ENCODE measurements around the gene OTUB2. TPM values are rescaled to one million over a fixed set of nuclear protein-coding genes. Genes with fewer than 3 reads are reported as not detected.

The OTUB2 gene
- total and polyA plus RNA-seq, 9 donors = 0.41 to 1.6 (median 0.76) TPM

GRCh38 chr14:94077111-94077821 is 51.1 kb downstream of the OTUB2 start:
- no peaks in the 10 kb centered on the region for H3K27me3 ChIP-seq
- H3K4me3 ChIP-seq = peak overlapping the region; percentile 17
- peaks cover 21% of the 10 kb centered on the region for H3K4me1 ChIP-seq (ENCODE audit: insufficient read depth)
- intact Hi-C loops (cut with DNase I) = no loop called here
- H3K27ac ChIP-seq = no peak overlapping the region
- DNase-seq = no peak
- 33 to 53% (median 50%) methylated on average over 7 of the region's 7 CpGs for WGBS, 3 donors
- TF ChIP-seq EP300 (IDR thresholded peaks at IDR 0.05) = no peak
- no peak for TF ChIP-seq POLR2A (IDR thresholded peaks at IDR 0.05)
- no peak for TF ChIP-seq CTCF (IDR thresholded peaks at IDR 0.05)
- no peaks in the 10 kb centered on the region for H3K36me3 ChIP-seq
- peaks cover 0 to 2% of the 10 kb centered on the region in 2 donors for H3K9me3 ChIP-seq

GRCh38 chr14:94077823-94078222 is 51.7 kb downstream of the OTUB2 start:
- Histone ChIP-seq H3K36me3 (no peaks in the 10 kb centered on the region), H3K4me3 (peak overlapping the region; percentile 99), H3K9me3 (peaks cover 0 to 2% of the 10 kb centered on the region in 2 donors), H3K27ac (no peak overlapping the region), H3K27me3 (no peaks in the 10 kb centered on the region), H3K4me1 (ENCODE audit: insufficient read depth) (peaks cover 21% of the 10 kb centered on the region)
- TF ChIP-seq CTCF (IDR thresholded peaks at IDR 0.05) (no peak), POLR2A (IDR thresholded peaks at IDR 0.05) (no peak), EP300 (IDR thresholded peaks at IDR 0.05) (no peak)
- 39 to 62% (median 52%) methylated on average over 5 of the region's 5 CpGs for WGBS, 3 donors
- intact Hi-C loops (cut with DNase I) = loop anchor here in 1 of 4 donors (1.0 kb wide), 1 partner anchor 13 kb away; no protein-coding TSS in a partner anchor
- no peak for DNase-seq

GRCh38 chr14:94079891-94080620 is 53.9 kb downstream of the OTUB2 start:
- Histone ChIP-seq H3K9me3 (no peaks in the 10 kb centered on the region), H3K27ac (peak overlapping the region; percentile 1 to 79), H3K36me3 (no peaks in the 10 kb centered on the region), H3K4me1 (ENCODE audit: insufficient read depth) (peaks cover 20% of the 10 kb centered on the region), H3K27me3 (no peaks in the 10 kb centered on the region), H3K4me3 (peak overlapping the region; percentile 99)
- 0 to 1% (median 1%) methylated on average over 15 of the region's 15 CpGs for WGBS, 3 donors
- no peak for TF ChIP-seq EP300 (IDR thresholded peaks at IDR 0.05)
- TF ChIP-seq POLR2A (IDR thresholded peaks at IDR 0.05) = no peak
- intact Hi-C loops (cut with DNase I) = no loop called here
- no peak for DNase-seq

GRCh38 chr14:94080621-94081385 is 54.7 kb downstream of the OTUB2 start, which contains the start of the genes DDX24 and IFI27L1:
Gene DDX24, minus strand, starts transcription at chr14:94081202. Its CDS starts 1,460 bp downstream, at chr14:94079742.
Gene IFI27L1, plus strand, starts transcription at chr14:94081310. Its CDS starts 15,628 bp downstream, at chr14:94096938.
- intact Hi-C loops (cut with DNase I) = no loop called here
- WGBS, 3 donors = 0 to 1% (median 0%) methylated on average over 53 to 77 of the region's 77 CpGs
- H3K4me1 ChIP-seq (ENCODE audit: insufficient read depth) = peaks cover 22% of the 10 kb centered on the region

GRCh38 chr14:94081386-94081820 is 55.3 kb downstream of the OTUB2 start:
- DNase-seq = no peak
- Histone ChIP-seq H3K27ac (peak overlapping the region in 1 of 2 donors; percentile 79), H3K36me3 (no peaks in the 10 kb centered on the region), H3K4me3 (peak overlapping the region; percentile 99), H3K9me3 (no peaks in the 10 kb centered on the region), H3K4me1 (ENCODE audit: insufficient read depth) (peaks cover 22% of the 10 kb centered on the region), H3K27me3 (no peaks in the 10 kb centered on the region)
- TF ChIP-seq POLR2A (IDR thresholded peaks at IDR 0.05) (no peak), EP300 (IDR thresholded peaks at IDR 0.05) (no peak)
- WGBS, 3 donors = 1% methylated on average over 19 of the region's 19 CpGs
- intact Hi-C loops (cut with DNase I) = no loop called here

More at GRCh38 chr14:94080621-94081385, 54.7 kb downstream of the OTUB2 start, which contains the start of the genes DDX24 and IFI27L1:
- Histone ChIP-seq H3K27ac (peak within 1 kb of the TSS; percentile 1 to 79), H3K27me3 (no peaks in the 10 kb centered on the region), H3K36me3 (no peaks in the 10 kb centered on the region), H3K4me3 (peak within 1 kb of the TSS; percentile 99), H3K9me3 (no peaks in the 10 kb centered on the region)
- DNase-seq = peak; percentile 95 to 99 (median 97)
- TF ChIP-seq EP300 (IDR thresholded peaks at IDR 0.05) = no peak
- peak; percentile 92 for TF ChIP-seq POLR2A (IDR thresholded peaks at IDR 0.05)
